Measurements from ENCODE around the gene HSPB8.

Gene HSPB8

GRCh38 chr12:119145367-119145766, 33.4 kb upstream of the HSPB8 start:
- TF ChIP-seq, protein P1, sequence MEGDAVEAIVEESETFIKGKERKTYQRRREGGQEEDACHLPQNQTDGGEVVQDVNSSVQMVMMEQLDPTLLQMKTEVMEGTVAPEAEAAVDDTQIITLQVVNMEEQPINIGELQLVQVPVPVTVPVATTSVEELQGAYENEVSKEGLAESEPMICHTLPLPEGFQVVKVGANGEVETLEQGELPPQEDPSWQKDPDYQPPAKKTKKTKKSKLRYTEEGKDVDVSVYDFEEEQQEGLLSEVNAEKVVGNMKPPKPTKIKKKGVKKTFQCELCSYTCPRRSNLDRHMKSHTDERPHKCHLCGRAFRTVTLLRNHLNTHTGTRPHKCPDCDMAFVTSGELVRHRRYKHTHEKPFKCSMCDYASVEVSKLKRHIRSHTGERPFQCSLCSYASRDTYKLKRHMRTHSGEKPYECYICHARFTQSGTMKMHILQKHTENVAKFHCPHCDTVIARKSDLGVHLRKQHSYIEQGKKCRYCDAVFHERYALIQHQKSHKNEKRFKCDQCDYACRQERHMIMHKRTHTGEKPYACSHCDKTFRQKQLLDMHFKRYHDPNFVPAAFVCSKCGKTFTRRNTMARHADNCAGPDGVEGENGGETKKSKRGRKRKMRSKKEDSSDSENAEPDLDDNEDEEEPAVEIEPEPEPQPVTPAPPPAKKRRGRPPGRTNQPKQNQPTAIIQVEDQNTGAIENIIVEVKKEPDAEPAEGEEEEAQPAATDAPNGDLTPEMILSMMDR (IDR thresholded peaks at IDR 0.05): no peak
- TF ChIP-seq ZFX (IDR thresholded peaks at IDR 0.05; ENCODE audit: borderline replicate concordance): no peak
- peak overlapping the region; percentile 19 for H3K27ac ChIP-seq

- 0 out of 2 replicates have a peak overlapping the region, but pooled peaks have one; percentile 0 for H3K27ac ChIP-seq
- no peak for TF ChIP-seq ZFX (IDR thresholded peaks at IDR 0.05; ENCODE audit: borderline replicate concordance)
These were observed 30.8 kb upstream of the HSPB8 start for GRCh38 chr12:119147847-119148448.

DNA sequence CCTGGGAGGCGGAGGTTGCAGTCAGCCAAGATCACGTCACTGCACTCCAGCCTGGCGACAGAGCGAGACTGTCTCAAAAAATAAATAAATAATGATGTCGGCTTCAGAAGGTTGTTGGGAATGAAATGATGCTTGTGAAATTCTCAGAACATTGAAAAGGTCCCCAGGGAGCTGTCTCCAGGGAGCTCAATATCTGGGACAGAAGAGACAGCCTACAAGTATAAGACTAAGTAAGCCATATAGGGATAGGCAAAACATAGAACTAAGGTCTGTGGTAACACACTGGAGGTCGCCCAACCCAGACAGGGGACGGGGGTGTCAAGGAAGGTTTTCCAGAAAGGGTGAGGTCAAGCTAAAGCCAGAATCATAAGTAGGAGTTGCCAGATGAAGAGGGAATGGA, 29.5 kb upstream of the HSPB8 start:
- no peak for TF ChIP-seq ZFX (IDR thresholded peaks at IDR 0.05; ENCODE audit: borderline replicate concordance)
- TF ChIP-seq, protein P1 (IDR thresholded peaks at IDR 0.05): no peak

DNA sequence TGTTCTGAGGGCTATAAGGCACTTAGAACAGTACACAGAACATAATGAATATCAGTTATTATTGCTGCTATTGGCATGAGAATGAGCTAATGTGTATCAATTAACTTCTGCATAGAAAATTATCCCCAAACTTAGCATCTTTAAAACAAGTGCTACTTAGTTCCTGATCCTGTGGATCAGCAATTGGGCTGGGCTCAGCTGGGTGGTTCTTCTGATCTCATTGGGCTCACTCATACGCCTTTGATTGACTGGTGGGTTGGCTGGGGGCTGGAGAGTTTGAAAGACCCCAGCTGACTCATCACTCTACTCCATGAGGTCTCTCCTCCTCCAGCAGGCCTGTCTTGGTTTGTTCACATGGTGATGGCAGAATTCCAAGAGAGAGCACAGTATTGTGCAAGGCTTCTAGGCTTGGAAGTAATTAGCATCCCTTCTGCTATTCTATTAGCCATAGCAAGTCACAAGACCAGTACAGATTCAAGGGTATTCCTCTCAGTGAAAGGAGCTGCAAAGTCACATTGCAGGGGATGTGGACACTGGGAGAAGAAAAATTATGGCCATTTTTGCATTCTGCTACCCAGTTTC, 27.2 kb upstream of the HSPB8 start:
- TF ChIP-seq, protein P1 (IDR thresholded peaks at IDR 0.05): no peak
- H3K27ac ChIP-seq: no peak overlapping the region; the same call in 1 of the 2 replicates

More for the DNA sequence above, 29.5 kb upstream of the HSPB8 start:
- H3K27ac ChIP-seq: peak overlapping the region; percentile 0; the same call in 1 of the 2 replicates

GRCh38 chr12:119153477-119154434, 25.0 kb upstream of the HSPB8 start:
- H3K27ac ChIP-seq: peak overlapping the region; percentile 66
- TF ChIP-seq, protein P1 (IDR thresholded peaks at IDR 0.05): no peak
- no peak for TF ChIP-seq ZFX (IDR thresholded peaks at IDR 0.05; ENCODE audit: borderline replicate concordance)

DNA sequence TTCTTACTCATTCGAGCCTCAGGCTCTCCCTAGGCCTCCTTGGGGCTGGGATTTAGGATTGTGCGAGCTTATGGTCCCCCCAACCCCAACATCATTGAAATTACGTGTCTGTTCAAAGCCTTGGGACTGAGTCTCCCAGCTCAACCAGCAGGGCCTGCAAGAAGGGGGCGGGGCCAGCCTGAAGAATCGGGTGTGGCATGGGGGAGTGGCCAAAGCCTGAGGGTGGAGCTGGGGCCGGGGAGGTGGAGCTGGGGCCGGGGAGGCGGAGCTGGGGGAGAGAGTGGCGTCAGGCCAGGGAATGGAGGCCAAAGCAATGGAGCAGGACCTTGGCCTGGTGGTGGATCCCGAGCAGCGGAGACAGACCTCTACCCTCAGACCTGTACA, 24.3 kb upstream of the HSPB8 start:
- peak overlapping the region; percentile 66 for H3K27ac ChIP-seq
- TF ChIP-seq, protein P1 (IDR thresholded peaks at IDR 0.05): no peak
- no peak for TF ChIP-seq ZFX (IDR thresholded peaks at IDR 0.05; ENCODE audit: borderline replicate concordance)

DNA sequence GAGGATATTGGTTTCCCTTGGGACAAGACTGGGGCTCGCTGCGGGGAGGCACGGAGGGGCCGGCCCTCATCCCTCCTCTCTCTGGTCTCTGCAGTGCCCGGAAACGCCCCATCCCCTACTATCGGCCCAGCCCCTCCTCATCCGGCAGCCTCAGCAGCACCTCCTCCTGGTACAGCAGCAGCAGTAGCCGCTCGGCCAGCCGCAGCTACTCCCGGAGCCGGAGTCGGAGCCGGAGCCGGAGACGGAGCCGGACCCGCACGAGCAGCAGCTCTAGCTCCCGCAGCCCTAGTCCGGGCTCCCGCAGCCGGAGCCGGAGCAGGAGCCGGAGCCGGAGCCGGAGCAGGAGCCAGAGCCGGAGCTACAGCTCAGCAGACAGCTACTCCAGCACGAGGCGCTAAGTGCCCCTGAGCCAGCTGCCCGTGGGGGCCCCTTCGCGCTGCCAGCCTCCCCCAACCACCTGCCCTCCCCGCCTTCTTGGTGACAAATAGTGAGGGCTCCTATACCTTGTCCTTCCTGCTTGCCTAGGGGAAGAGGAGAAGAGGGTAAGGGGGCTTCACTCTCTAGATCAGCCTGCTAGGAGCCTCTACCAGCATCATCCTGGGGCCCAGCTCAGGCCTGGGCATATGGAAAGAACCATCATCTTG, 22.2 kb upstream of the HSPB8 start:
- no peak for TF ChIP-seq ZFX (IDR thresholded peaks at IDR 0.05; ENCODE audit: borderline replicate concordance)
- TF ChIP-seq, protein P1 (IDR thresholded peaks at IDR 0.05): peak; percentile 40
- peak overlapping the region; percentile 66 for H3K27ac ChIP-seq
